Activated T-cell treated with anti-CD3 and anti-CD28 coated beads, Interleukin-2, amount 50 U/mL, for 24 hours (primary cell): ENCODE measurements around the gene F3.

ENCODE experiments used
- DNase-seq: peaks from one replicate; pipeline ENCODE4 v3.0.0-alpha.2; 2020
- H3K27ac Mint-ChIP-seq: 2 replicates; pipeline ENCODE4 v1.8.0; 2020; ENCODE audit warnings: mild to moderate bottlenecking, mixed read lengths
- H3K27me3 Mint-ChIP-seq: 2 replicates; pipeline ENCODE4 v1.8.0; 2020; ENCODE audit warnings: mixed read lengths
- H3K36me3 Mint-ChIP-seq: 2 replicates; pipeline ENCODE4 v1.8.0; 2020; ENCODE audit warnings: low read depth, mixed read lengths
- H3K4me1 Mint-ChIP-seq: 2 replicates; pipeline ENCODE4 v1.8.0; 2020; ENCODE audit warnings: low read depth, mixed read lengths
- H3K4me3 Mint-ChIP-seq: 2 replicates; pipeline ENCODE4 v1.8.0; 2020; ENCODE audit warnings: mild to moderate bottlenecking, moderate library complexity, mixed read lengths
- H3K9me3 Mint-ChIP-seq: 2 replicates; pipeline ENCODE4 v1.8.0; 2020; ENCODE audit warnings: mixed read lengths

Gene F3

GRCh38 chr1:94486990-94487389 lies 54.6 kb downstream of the F3 start:
- Mint-ChIP-seq H3K4me3 (no peak overlapping the region), H3K27me3 (no peaks in the 10 kb centered on the region), H3K36me3 (peaks cover 90% of the 10 kb centered on the region), H3K27ac (no peak overlapping the region), H3K4me1 (peaks cover 7% of the 10 kb centered on the region), H3K9me3 (no peaks in the 10 kb centered on the region)
- DNase-seq, result no peak

DNA sequence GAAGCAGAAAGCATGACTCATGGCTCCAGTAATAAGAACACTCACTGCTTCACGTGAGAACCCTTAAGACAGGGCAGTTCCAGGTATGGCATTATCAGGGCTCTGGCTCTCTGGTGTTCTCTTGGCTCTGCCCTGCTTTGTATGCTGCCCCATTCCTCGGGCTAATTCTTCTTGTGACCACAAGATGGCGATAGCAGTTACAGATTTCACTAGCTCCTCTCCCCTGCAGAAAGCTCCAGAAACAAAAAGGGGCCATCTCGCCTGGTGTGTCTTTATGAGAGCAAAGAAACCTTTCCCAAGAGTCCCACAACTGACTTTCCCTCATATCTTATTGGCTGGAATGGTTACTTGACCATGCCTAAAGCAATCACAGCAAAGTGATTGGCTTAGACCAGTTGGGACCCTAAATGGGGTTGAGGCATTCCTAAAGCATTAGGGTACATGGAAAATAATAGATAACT lies 60.1 kb downstream of the F3 start:
- Mint-ChIP-seq H3K27ac (no peak overlapping the region), H3K36me3 (peaks cover 79% of the 10 kb centered on the region), H3K4me3 (no peak overlapping the region), H3K27me3 (no peaks in the 10 kb centered on the region), H3K9me3 (no peaks in the 10 kb centered on the region), H3K4me1 (peaks cover 2% of the 10 kb centered on the region)
- peak; percentile 33 for DNase-seq

- no peak for DNase-seq
- Mint-ChIP-seq H3K4me3 (no peak overlapping the region), H3K27me3 (no peaks in the 10 kb centered on the region), H3K27ac (no peak overlapping the region), H3K9me3 (no peaks in the 10 kb centered on the region), H3K36me3 (peaks cover 73% of the 10 kb centered on the region), H3K4me1 (peaks cover 2% of the 10 kb centered on the region)
These were observed 61.9 kb downstream of the F3 start for GRCh38 chr1:94479682-94480081.
